Stimulated activated memory B cell treated with anti-CD40 and anti-IgM and Interleukin-4, amounts not matched to agents 10 μg/mL and 1 μg/mL and 100 μg/mL, for 72 hours (primary cell): ENCODE measurements around the gene ORM1.
"Not testable (repeated sequence)": the region's sequence is repeated elsewhere in the genome, so short reads cannot be mapped to it uniquely, and the experiment has no call there.

Source experiments
- ATAC-seq: fragments of 150-1000 bp; cut with Tn5 transposase; 2 replicates; pipeline ENCODE4 v1.10.0; 2021
- H3K27ac Mint-ChIP-seq: one replicate; pipeline ENCODE4 v1.8.0; 2022; ENCODE audit warnings: mild to moderate bottlenecking, mixed read lengths
- H3K27me3 Mint-ChIP-seq: one replicate; pipeline ENCODE4 v1.8.0; 2022; ENCODE audit warnings: mixed read lengths
- H3K36me3 Mint-ChIP-seq: one replicate; pipeline ENCODE4 v1.8.0; 2022; ENCODE audit warnings: mixed read lengths
- H3K4me1 Mint-ChIP-seq: one replicate; pipeline ENCODE4 v1.8.0; 2022; ENCODE audit warnings: mixed read lengths
- H3K4me3 Mint-ChIP-seq: one replicate; pipeline ENCODE4 v1.8.0; 2022; ENCODE audit warnings: mild to moderate bottlenecking, moderate library complexity, mixed read lengths
- H3K9me3 Mint-ChIP-seq: one replicate; pipeline ENCODE4 v1.8.0; 2022; ENCODE audit warnings: mixed read lengths

Gene ORM1

DNA sequence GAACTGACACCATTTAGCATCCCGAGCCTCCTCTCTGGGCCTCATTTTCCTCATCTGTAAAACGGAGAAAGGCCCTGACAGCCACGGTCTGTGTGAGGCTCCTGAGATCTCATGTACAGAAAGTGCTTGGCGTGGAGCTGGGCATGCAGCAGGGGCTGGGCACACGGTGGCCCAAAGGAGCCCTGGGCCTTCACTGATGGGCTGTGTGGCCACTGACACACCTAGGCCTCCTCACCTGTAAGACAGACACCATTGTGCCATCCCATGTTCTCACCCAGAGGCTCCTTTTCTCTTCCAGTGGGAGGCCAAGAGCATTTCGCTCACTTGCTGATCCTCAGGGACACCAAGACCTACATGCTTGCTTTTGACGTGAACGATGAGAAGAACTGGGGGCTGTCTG lies 1.6 kb downstream of the ORM1 start:
- Mint-ChIP-seq H3K4me3 (no peak overlapping the region), H3K9me3 (no peaks in the 10 kb centered on the region), H3K27me3 (peaks cover 2% of the 10 kb centered on the region), H3K36me3 (no peaks in the 10 kb centered on the region), H3K4me1 (no peaks in the 10 kb centered on the region), H3K27ac (no peak overlapping the region)
- no peak for ATAC-seq

DNA sequence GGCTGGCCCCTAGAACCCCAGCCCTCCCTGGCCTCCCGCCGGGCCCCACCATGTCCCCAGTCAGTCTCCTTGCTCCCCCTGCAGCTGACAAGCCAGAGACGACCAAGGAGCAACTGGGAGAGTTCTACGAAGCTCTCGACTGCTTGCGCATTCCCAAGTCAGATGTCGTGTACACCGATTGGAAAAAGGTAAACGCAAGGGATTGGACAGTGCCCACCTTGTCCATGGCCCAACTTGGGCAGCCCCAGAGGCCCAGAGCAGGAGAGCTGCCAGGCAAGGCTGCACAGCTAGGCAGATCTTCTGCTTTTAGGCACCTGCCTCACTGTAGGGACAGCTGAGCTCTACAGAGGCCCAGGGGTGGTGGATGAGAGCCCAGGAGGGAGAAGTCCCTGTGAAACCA lies 2.1 kb downstream of the ORM1 start:
- not testable (repeated sequence) for ATAC-seq, H3K36me3 Mint-ChIP-seq, H3K27me3 Mint-ChIP-seq, H3K27ac Mint-ChIP-seq, H3K4me1 Mint-ChIP-seq, H3K4me3 Mint-ChIP-seq, H3K9me3 Mint-ChIP-seq

DNA sequence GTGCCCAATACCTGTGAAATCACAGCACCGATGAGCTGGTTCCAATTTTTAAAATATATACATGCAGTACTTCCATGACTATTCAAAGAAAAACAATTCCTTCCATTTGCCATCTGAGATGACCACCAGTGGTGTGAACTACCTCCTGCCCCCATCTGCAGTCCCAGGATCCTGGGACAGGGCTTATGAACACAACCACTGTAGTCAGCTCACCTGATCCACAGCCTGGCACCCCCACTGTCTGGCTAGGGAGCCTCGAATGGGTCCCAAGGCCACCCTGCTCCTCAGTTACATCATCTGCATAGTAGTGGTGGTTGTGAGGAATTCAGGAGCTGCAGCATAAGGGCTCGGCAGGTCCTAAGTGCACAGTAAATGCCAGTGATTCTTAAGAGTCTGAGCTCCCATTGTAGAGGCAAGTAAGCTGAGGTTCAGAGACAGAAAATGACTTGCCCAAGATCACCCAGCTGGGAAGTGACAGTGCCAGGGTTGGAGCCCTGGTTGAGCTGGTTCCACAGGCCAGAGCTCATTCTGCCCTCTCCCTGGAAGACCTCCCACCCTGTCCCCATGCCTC lies 2.9 kb downstream of the ORM1 start:
- not testable (repeated sequence) for H3K27ac Mint-ChIP-seq, ATAC-seq, H3K4me1 Mint-ChIP-seq

DNA sequence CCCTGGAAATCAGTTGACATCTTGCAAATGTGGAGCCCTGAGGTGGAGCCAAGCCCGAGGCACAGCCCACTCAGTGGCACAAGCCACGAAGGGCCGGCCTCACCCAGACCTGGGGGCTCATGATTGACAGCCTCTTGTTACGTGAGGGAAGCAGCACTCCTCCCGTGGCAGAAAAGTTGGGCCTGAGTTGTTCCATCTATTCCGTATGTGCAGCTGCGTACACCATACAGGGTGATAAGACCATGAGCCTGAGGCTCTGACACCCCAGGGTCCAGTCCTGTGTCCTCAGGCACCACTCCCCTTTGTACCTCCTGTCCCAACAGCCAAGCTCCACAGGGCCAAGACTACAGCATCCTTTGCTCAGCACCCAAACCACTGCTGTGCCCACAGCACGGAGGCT lies 4.9 kb downstream of the ORM1 start:
- H3K9me3 Mint-ChIP-seq = no peaks in the 10 kb centered on the region
- no peak for ATAC-seq
- H3K27ac Mint-ChIP-seq = no peak overlapping the region
- H3K4me1 Mint-ChIP-seq = peaks cover 23% of the 10 kb centered on the region
- no peak overlapping the region for H3K4me3 Mint-ChIP-seq
- H3K36me3 Mint-ChIP-seq = no peaks in the 10 kb centered on the region
- no peaks in the 10 kb centered on the region for H3K27me3 Mint-ChIP-seq

More for the DNA sequence above, 2.9 kb downstream of the ORM1 start:
- not testable (repeated sequence) for H3K36me3 Mint-ChIP-seq, H3K9me3 Mint-ChIP-seq, H3K27me3 Mint-ChIP-seq, H3K4me3 Mint-ChIP-seq

DNA sequence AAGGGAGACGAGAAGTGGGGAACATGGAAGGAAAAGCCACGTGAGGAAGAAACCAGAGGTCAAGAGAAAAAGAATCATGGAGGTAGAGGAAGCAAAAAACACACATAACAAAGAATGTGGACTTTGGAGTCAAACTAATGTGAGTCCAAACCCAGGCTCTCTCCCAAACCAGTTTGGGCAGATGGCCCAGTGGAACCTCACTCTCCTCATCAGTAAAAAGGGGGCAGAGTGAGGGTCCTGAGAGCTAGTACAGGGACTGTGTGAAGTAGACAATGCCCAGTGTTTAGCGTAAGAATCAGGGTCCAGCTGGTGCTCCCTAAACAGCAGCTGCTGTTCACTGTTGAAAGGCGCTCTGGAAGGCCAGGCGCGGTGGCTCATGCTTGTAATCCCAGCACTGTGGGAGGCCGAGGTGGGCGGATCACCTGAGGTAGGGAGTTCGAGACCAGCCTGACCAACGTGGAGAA lies 5.5 kb downstream of the ORM1 start:
- H3K4me1 Mint-ChIP-seq = peaks cover 23% of the 10 kb centered on the region
- H3K4me3 Mint-ChIP-seq, H3K9me3 Mint-ChIP-seq, H3K27me3 Mint-ChIP-seq, H3K27ac Mint-ChIP-seq, H3K36me3 Mint-ChIP-seq, ATAC-seq: not testable (repeated sequence)

DNA sequence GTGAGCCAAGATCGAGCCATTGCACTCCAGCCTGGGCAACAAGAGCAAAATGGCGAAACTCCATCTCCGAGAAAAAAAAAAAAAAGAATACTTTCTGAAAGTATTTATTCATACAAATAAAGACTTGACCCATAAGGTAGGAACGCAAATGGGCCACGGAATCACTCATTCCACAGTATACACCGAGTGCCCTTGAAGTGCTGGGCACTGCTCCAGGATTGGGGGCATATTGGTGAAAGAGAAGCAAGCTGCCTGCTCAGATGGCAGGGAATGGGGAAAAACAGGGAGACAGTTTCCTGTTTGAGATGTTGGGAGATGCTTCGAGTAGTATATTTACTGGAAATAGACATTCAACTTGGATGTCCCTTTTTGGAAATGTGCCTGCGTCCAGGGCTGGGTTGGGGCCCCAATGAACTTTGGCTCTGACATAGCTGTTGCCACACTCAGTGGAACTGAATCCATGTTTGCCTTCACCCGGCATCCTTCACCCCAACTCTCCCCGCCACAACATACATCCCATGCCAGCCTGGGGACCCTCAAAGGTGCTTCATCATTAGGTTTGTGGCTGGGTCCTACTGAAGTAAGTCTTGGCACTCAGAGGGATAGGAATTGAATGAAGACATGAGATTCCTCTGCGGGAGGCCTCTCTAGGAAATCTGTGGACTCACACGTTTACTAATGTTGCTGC lies 6.2 kb downstream of the ORM1 start:
- H3K36me3 Mint-ChIP-seq, ATAC-seq, H3K4me3 Mint-ChIP-seq, H3K9me3 Mint-ChIP-seq, H3K27me3 Mint-ChIP-seq, H3K27ac Mint-ChIP-seq: not testable (repeated sequence)
- H3K4me1 Mint-ChIP-seq = peaks cover 23% of the 10 kb centered on the region

DNA sequence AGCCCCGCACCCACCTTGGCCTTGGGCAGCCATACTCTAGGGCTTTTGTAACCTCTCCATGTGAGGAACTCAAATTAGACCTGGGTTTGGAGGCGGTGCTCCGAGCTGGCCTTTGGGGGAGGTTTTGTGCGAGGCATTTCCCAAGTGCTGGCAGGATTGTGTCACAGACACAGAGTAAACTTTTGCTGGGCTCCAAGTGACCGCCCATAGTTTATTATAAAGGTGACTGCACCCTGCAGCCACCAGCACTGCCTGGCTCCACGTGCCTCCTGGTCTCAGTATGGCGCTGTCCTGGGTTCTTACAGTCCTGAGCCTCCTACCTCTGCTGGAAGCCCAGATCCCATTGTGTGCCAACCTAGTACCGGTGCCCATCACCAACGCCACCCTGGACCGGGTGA lies 6.7 kb downstream of the ORM1 start, which contains the start of gene ORM2:
Gene ORM2, plus strand, starts transcription at position 245 of the 398 bp plus-strand sequence. Its CDS starts 36 bp downstream, at position 281.
- H3K4me3 Mint-ChIP-seq, H3K36me3 Mint-ChIP-seq, H3K27ac Mint-ChIP-seq, ATAC-seq, H3K27me3 Mint-ChIP-seq, H3K9me3 Mint-ChIP-seq: not testable (repeated sequence)
- H3K4me1 Mint-ChIP-seq = peaks cover 23% of the 10 kb centered on the region

DNA sequence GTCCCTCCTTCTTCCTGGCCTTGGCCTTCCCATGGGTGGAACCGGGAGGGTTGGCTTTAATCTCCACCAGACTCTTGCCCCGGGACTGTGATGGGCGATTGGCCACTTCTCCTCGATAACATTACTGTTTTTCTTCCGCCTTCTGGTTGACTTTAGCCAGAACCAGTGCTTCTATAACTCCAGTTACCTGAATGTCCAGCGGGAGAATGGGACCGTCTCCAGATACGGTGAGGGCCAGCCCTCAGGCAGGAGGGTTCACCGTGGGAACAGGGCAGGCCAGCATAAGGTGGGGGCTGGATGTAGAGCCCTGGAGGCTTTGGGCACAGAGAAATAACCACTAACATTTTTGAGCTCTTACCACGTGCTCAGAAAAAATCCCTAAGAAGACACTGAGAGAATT lies 7.7 kb downstream of the ORM1 start:
- no peak for ATAC-seq
- no peak overlapping the region for H3K4me3 Mint-ChIP-seq

DNA sequence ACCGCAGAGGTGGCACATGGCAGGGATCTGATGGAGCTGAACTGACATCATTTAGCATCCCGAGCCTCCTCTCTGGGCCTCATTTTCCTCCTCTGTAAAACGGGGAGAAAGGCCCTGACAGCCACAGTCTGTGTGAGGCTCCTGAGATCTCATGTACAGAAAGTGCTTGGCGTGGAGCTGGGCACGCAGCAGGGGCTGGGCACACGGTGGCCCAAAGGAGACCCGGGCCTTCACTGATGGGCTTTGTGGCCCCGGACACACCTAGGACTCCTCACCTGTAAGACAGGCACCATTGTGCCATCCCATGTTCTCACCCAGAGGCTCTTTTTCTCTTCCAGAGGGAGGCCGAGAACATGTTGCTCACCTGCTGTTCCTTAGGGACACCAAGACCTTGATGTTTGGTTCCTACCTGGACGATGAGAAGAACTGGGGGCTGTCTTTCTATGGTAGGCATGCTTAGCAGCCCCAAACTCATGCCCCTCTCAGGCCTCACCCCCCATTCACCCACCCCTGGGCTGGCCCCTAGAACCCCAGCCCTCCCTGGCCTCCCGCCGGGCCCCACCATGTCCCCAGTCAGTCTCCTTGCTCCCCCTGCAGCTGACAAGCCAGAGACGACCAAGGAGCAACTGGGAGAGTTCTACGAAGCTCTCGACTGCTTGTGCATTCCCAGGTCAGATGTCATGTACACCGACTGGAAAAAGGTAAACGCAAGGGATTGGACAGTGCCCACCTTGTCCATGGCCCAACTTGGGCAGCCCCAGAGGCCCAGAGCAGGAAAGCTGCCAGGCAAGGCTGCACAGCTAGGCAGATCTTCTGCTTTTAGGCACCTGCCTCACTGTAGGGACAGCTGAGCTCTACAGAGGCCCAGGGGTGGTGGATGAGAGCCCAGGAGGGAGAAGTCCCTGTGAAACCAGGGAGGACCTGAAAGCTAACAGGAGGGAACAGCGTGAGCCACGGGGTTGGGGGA lies 8.6 kb downstream of the ORM1 start:
- H3K9me3 Mint-ChIP-seq, H3K27me3 Mint-ChIP-seq, H3K4me3 Mint-ChIP-seq, H3K27ac Mint-ChIP-seq: not testable (repeated sequence)
- peaks cover 27% of the 10 kb centered on the region for H3K4me1 Mint-ChIP-seq
- peak; percentile 44 for ATAC-seq
- H3K36me3 Mint-ChIP-seq = peaks cover 23% of the 10 kb centered on the region

More for the DNA sequence above, 7.7 kb downstream of the ORM1 start:
- Mint-ChIP-seq H3K36me3 (peaks cover 14% of the 10 kb centered on the region), H3K27me3 (no peaks in the 10 kb centered on the region), H3K27ac (no peak overlapping the region), H3K4me1 (peaks cover 23% of the 10 kb centered on the region), H3K9me3 (peaks cover 2% of the 10 kb centered on the region)

DNA sequence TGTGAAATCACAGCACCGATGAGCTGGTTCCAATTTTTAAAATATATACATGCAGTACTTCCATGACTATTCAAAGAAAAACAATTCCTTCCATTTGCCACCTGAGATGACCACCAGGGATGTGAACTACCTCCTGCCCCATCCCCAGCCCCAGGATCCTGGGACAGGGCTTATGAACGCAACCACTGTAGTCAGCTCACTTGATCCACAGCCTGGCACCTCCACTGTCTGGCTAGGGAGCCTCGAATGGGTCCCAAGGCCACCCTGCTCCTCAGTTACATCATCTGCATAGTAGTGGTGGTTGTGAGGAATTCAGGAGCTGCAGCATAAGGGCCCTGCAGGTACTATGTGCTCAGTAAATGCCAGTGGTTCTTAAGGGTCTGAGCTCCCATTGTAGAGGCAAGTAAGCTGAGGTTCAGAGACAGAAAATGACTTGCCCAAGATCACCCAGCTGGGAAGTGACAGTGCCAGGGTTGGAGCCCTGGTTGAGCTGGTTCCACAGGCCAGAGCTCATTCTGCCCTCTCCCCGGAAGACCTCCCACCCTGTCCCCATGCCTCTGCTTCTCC lies 9.7 kb downstream of the ORM1 start:
- H3K36me3 Mint-ChIP-seq = peaks cover 31% of the 10 kb centered on the region
- peak; percentile 40 for ATAC-seq
- H3K4me1 Mint-ChIP-seq = peaks cover 34% of the 10 kb centered on the region
- not testable (repeated sequence) for H3K9me3 Mint-ChIP-seq, H3K4me3 Mint-ChIP-seq, H3K27ac Mint-ChIP-seq, H3K27me3 Mint-ChIP-seq

DNA sequence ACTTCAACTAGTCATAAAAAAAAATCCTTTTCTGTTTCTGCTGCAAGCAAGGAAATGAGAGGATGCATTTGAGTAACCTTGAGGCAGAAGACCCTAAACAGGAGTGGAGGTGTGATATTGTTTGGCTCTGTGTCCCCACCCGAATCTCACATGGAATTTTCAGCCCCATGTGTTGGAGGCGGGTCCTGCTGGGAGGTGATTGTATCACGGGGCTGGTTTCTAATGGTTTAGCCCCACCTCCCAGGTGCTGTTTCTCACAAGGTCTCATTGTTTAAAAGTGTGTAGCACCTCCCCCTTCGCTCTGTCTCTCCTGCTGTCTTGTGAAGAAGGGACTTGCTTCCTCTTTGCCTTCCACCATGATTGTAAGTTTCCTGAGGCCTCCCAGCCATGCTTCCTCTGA lies 10.8 kb downstream of the ORM1 start:
- H3K9me3 Mint-ChIP-seq, ATAC-seq, H3K4me3 Mint-ChIP-seq, H3K27ac Mint-ChIP-seq, H3K27me3 Mint-ChIP-seq: not testable (repeated sequence)
- Mint-ChIP-seq H3K36me3 (peaks cover 42% of the 10 kb centered on the region), H3K4me1 (peaks cover 37% of the 10 kb centered on the region)

DNA sequence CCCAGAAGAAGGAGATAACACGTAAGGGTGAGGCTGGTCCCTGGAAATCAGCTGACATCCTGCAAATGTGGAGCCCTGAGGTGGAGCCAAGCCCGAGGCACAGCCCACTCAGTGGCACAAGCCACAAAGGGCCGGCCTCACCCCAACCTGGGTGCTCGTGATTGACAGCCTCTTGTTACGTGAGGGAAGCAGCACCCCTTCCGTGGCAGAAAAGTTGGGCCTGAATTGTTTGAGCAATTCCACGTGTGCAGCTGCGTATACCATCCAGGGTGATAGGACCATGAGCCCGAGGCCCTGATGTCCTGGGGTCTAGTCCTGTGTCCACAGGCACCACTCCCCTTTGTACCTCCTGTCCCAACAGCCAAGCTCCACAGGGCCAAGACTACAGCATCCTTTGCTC lies 11.6 kb downstream of the ORM1 start:
- ATAC-seq = no peak
- H3K4me3 Mint-ChIP-seq = no peak overlapping the region
- H3K9me3 Mint-ChIP-seq = peaks cover 2% of the 10 kb centered on the region
- peaks cover 44% of the 10 kb centered on the region for H3K4me1 Mint-ChIP-seq
- H3K27me3 Mint-ChIP-seq = no peaks in the 10 kb centered on the region
- H3K27ac Mint-ChIP-seq = no peak overlapping the region
- peaks cover 50% of the 10 kb centered on the region for H3K36me3 Mint-ChIP-seq

DNA sequence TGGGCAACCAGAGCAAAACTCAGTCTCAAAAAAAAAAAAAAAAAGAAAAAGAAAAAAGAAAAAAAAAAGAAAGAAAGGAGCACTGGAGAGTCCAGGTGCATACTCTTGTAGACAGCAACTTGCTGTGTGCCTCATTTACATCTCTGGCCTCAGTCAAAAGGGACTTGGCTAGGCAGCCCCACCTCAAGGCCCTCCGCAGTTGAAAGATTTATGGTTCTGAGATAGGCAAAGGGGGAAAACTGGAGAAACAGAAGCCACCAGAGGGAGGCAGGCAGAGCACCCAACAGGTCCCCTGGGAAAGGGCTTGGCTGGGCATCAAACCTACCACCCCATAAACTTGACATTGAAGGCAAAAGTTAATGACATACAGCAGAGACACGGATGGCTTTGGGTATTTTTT lies 12.8 kb downstream of the ORM1 start:
- Mint-ChIP-seq H3K36me3 (peaks cover 62% of the 10 kb centered on the region), H3K27ac (no peak overlapping the region), H3K4me3 (no peak overlapping the region), H3K4me1 (peaks cover 54% of the 10 kb centered on the region), H3K27me3 (no peaks in the 10 kb centered on the region), H3K9me3 (peaks cover 2% of the 10 kb centered on the region)
- ATAC-seq = no peak

DNA sequence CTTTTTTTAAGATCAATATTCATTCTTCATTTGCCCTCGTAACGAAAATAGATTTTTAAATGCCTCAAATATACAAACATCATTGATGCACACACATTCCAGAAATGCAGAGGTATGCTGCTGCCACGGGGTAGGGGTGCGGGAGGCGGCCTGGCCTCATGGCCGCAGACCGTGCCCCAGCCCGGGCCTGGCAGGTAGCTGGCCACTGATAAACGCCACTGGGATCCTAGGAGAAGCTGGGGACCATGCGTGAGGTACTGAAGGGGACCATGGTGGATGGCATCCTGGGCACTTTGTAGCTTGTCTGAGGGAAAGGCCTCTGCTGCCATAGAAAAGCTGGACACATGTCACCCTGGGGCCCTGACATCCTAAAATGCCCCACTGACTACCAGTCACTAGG lies 13.3 kb downstream of the ORM1 start:
- Mint-ChIP-seq H3K27ac (no peak overlapping the region), H3K4me3 (no peak overlapping the region)

DNA sequence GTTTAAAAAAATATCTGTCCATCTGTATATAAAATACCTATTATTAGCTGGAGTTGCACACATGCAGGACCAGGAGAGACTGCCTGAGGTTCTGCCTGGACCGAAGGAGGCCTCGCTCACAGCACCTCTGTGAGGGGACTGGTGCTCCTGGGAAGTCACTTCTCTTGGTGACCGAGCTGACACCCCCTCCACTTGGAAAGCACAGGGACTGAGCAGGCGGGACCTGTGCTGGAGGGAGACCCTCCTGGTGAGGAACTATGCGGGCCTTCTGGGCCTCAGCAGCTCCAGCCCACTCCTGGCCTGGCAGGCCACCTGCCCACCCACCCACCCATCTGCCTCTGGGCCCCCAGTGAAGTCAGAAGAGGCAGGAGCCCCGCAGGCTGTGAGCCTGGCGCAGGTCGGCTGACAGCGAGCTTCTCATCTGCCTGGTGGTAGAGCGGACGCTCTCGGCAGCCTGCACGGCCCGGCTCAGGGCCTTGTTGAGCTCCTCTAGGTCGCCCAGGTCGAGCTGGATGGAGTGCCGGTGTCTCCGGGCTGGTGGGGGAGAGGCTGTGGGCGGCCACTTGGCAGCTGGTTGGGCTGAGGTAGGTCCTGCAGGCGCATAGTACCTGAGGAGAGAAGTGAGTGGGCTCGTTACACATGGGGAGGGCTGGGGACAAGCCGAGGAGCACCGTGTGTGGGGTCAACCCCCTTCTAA lies 13.9 kb downstream of the ORM1 start:
- Mint-ChIP-seq H3K9me3 (peaks cover 2% of the 10 kb centered on the region), H3K4me3 (no peak overlapping the region), H3K27ac (no peak overlapping the region), H3K4me1 (peaks cover 54% of the 10 kb centered on the region), H3K36me3 (peaks cover 73% of the 10 kb centered on the region), H3K27me3 (no peaks in the 10 kb centered on the region)
- ATAC-seq = no peak

More for the DNA sequence above, 13.3 kb downstream of the ORM1 start:
- peaks cover 66% of the 10 kb centered on the region for H3K36me3 Mint-ChIP-seq
- ATAC-seq = no peak
- peaks cover 54% of the 10 kb centered on the region for H3K4me1 Mint-ChIP-seq
- no peaks in the 10 kb centered on the region for H3K27me3 Mint-ChIP-seq
- H3K9me3 Mint-ChIP-seq = peaks cover 2% of the 10 kb centered on the region
